CD4-positive, alpha-beta T cell (primary cell): Measurements from ENCODE around the gene KCNMA1. TPM values are rescaled to one million over a fixed set of nuclear protein-coding genes. Genes with fewer than 3 reads are reported as not detected.

Source experiments
- ATAC-seq: fragments of 200-7000 bp; cut with Tn5 transposase; one replicate; pipeline ENCODE4 v1.10.0; 2022; ENCODE audit warnings: mild to moderate bottlenecking; ENCODE audit not compliant: poor library complexity
- CTCF ChIA-PET: fragments of 350-600 bp; sonication (Branson Sonifier 250); formaldehyde crosslinking; loops from one replicate; lab custom pipeline; 2021; ENCODE audit warnings: antibody characterized with exemption, inconsistent platforms; lab: Charles Lee
- POLR2A ChIA-PET: fragments of 350-600 bp; sonication (Branson Sonifier 250); formaldehyde crosslinking; loops from one replicate; lab custom pipeline; 2021; ENCODE audit warnings: antibody characterized with exemption, inconsistent platforms; lab: Charles Lee
- DNase-seq, 14 experiments: peaks; one replicate each; pipeline ENCODE4 v3.0.0-alpha.2; 2013 to 2020; ENCODE audit warnings: mixed read lengths in 2 of 14
- H3K27ac ChIP-seq, 2 donors: one replicate each; pipeline versions ENCODE4 v1.5.1 to v1.7.0; 2013; ENCODE audit warnings: low read length in 2 of 2, low read depth in 1 of 2, mild to moderate bottlenecking in 1 of 2
- H3K27me3 ChIP-seq, 2 experiments: 1 replicate in 1 of 2; 2 replicates in 1 of 2; pipeline versions ENCODE4 v1.6.1 to v1.7.0; 2013; ENCODE audit warnings: low read length in 2 of 2, control low read depth in 1 of 2, mild to moderate bottlenecking in 1 of 2, moderate library complexity in 1 of 2; ENCODE audit not compliant: insufficient read depth in 2 of 2, control insufficient read depth in 1 of 2
- H3K36me3 ChIP-seq: one replicate; pipeline ENCODE4 v1.6.1; 2013; ENCODE audit warnings: low read length, control low read depth; ENCODE audit not compliant: insufficient read depth
- H3K4me1 ChIP-seq: one replicate; pipeline ENCODE4 v1.6.1; 2013; ENCODE audit warnings: low read length, control low read depth; ENCODE audit not compliant: insufficient read depth
- H3K4me3 ChIP-seq: one replicate; pipeline ENCODE4 v1.5.1; 2013; ENCODE audit warnings: mild to moderate bottlenecking, low read length, moderate library complexity
- H3K9me3 ChIP-seq, 2 experiments: 1 replicate in 1 of 2; 2 replicates in 1 of 2; pipeline versions ENCODE4 v1.6.1 to v1.7.0; 2013; ENCODE audit warnings: low read length in 2 of 2, mild to moderate bottlenecking in 2 of 2, control low read depth in 1 of 2, moderate library complexity in 1 of 2; ENCODE audit not compliant: control insufficient read depth in 1 of 2, insufficient read depth in 1 of 2
- H3K27ac Mint-ChIP-seq: one replicate; pipeline ENCODE4 v1.8.0; 2020; ENCODE audit warnings: mixed read lengths
- H3K27me3 Mint-ChIP-seq: one replicate; pipeline ENCODE4 v1.8.0; 2021; ENCODE audit warnings: mixed read lengths
- H3K36me3 Mint-ChIP-seq: one replicate; pipeline ENCODE4 v1.8.0; 2021; ENCODE audit warnings: low read depth, mixed read lengths
- H3K4me1 Mint-ChIP-seq: one replicate; pipeline ENCODE4 v1.8.0; 2021; ENCODE audit warnings: low read depth, mixed read lengths
- H3K4me3 Mint-ChIP-seq: one replicate; pipeline ENCODE4 v1.8.0; 2020; ENCODE audit warnings: mild to moderate bottlenecking, mixed read lengths
- H3K9me3 Mint-ChIP-seq: one replicate; pipeline ENCODE4 v1.8.0; 2020; ENCODE audit warnings: mixed read lengths
- intact Hi-C, 2 experiments: fragments of 100-400 bp; cut with DNase I in 1 of 2; cut with micrococcal nuclease in 1 of 2; formaldehyde crosslinking; loops; one replicate each; pipeline versions ENCODE4 v1.15.1 to v1.9.0; 2023 to 2025; cut with DNase I, micrococcal nuclease
- total RNA-seq, 174 experiments: library from RNA in 2 of 174; stranded (reverse) in 2 of 174; gene quantifications; one replicate each; pipeline ENCODE4 v1.2.3 and lab custom pipeline; 2021 to 2026
- TF ChIP-seq, protein P1 (sequence below): fragments of 200-600 bp; IDR thresholded peaks from one replicate; pipeline ENCODE4 v1.8.0; 2022; ENCODE audit warnings: antibody characterized with exemption, mild to moderate bottlenecking

The KCNMA1 gene
- total RNA-seq, 2 experiments from 2014 or later, result not detected

DNA sequence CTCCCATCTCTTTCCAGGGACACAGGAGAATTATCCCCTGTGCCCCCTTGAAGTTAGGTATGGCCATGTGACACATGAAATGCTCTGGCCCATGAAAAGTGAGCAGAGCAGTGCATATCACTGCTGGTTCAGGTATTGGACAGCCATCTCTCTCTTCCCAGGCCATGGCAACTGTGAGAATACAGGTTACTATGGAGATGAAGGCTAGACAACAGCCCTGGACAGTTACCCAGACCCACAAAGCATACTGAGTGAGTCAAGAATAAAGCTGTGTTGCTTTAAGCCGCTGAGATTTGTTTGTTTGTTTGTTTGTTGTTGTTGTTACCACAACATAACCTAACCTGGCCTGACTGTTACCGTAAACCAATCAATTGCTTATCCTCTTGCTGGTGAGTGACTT lies 722.3 kb downstream of the KCNMA1 start:
- H3K27me3 Mint-ChIP-seq, result peaks cover 5% of the 10 kb centered on the region
- Histone ChIP-seq H3K27ac (no peak overlapping the region), H3K27me3 (no peaks in the 10 kb centered on the region), H3K4me1 (no peaks in the 10 kb centered on the region), H3K36me3 (no peaks in the 10 kb centered on the region), H3K9me3 (peaks cover 0 to 2% of the 10 kb centered on the region in 2 experiments), H3K4me3 (no peak overlapping the region)
- ChIA-PET CTCF (no interaction called here), POLR2A (no interaction called here)
- H3K9me3 Mint-ChIP-seq, result no peaks in the 10 kb centered on the region
- no peak overlapping the region for H3K27ac Mint-ChIP-seq
- DNase-seq (no peak), ATAC-seq (no peak)
- H3K4me3 Mint-ChIP-seq, result no peak overlapping the region
- no peaks in the 10 kb centered on the region for H3K36me3 Mint-ChIP-seq
- no peaks in the 10 kb centered on the region for H3K4me1 Mint-ChIP-seq
- intact Hi-C loops, result no loop called here
- TF ChIP-seq, protein P1, sequence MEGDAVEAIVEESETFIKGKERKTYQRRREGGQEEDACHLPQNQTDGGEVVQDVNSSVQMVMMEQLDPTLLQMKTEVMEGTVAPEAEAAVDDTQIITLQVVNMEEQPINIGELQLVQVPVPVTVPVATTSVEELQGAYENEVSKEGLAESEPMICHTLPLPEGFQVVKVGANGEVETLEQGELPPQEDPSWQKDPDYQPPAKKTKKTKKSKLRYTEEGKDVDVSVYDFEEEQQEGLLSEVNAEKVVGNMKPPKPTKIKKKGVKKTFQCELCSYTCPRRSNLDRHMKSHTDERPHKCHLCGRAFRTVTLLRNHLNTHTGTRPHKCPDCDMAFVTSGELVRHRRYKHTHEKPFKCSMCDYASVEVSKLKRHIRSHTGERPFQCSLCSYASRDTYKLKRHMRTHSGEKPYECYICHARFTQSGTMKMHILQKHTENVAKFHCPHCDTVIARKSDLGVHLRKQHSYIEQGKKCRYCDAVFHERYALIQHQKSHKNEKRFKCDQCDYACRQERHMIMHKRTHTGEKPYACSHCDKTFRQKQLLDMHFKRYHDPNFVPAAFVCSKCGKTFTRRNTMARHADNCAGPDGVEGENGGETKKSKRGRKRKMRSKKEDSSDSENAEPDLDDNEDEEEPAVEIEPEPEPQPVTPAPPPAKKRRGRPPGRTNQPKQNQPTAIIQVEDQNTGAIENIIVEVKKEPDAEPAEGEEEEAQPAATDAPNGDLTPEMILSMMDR, result no peak

DNA sequence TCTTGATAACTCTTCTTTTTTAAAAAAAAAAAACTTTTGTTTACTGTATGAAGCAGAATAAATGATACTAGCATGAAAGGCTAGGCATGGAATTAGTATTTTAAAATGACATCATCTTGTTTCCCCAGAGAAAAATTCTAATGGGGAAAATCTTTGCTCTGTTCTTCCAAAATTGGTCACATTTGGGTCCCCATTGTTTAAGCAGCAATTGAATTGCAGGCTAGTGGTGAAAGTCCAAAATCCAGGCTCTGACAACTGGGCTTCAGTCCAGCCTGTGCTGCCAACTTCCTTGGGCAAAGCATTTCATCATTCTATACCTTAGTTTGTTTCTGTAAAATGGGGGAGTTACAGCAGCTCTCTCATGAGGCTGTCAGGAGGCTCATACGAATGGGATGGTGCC lies 726.4 kb downstream of the KCNMA1 start:
- Mint-ChIP-seq H3K27me3 (peaks cover 5% of the 10 kb centered on the region), H3K4me3 (no peak overlapping the region), H3K9me3 (no peaks in the 10 kb centered on the region), H3K27ac (no peak overlapping the region), H3K36me3 (no peaks in the 10 kb centered on the region), H3K4me1 (no peaks in the 10 kb centered on the region)
- ATAC-seq, result no peak
- DNase-seq, result no peak
- CTCF ChIA-PET, result no interaction called here
- no peaks in the 10 kb centered on the region for H3K36me3 ChIP-seq
- H3K4me1 ChIP-seq, result no peaks in the 10 kb centered on the region
- H3K4me3 ChIP-seq, result no peak overlapping the region
- intact Hi-C loops, result no loop called here
- H3K27ac ChIP-seq, result no peak overlapping the region
- no peaks in the 10 kb centered on the region for H3K27me3 ChIP-seq
- POLR2A ChIA-PET, result no interaction called here
- H3K9me3 ChIP-seq, result peaks cover 0 to 8% of the 10 kb centered on the region in 2 experiments
- TF ChIP-seq, protein P1, result no peak

DNA sequence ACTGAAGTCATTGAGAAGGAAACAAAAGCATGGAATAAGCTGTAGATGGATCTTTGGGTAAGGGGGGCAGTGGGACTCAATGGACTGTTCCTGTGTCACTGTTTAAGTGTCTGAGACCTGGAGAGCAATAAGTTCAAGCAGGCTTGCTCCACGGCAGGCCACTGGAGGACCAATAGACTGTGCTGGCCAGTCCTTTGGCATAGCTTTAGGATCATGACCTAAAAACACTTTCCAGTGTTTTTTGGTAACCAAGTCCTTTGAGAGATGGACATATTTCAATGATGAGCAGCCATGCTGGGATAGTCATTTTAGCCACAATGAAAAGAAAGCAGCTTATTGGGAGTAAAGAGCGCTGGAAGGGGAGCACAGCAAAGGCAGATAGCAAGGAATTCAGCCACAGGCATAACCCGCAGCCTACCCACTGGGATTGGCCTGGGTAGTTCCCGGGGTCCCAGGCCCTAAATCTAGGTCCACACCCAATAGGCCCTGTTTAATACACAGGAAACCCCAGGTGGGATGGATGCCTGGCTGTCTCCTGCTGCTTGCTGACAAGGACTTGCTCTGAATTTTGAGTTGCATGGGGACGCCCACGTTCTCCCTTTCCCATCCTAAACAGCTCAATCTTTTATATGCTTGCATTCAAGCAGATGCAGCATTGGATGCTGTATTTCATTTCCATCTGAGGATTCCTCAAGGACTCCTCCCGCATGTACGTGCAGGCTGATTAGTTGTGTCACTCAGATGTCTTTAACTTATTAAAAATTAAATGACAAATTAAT lies 727.2 kb downstream of the KCNMA1 start:
- POLR2A ChIA-PET, result no interaction called here
- no peaks in the 10 kb centered on the region for H3K4me1 ChIP-seq
- ATAC-seq (no peak), DNase-seq (no peak)
- intact Hi-C loops, result no loop called here
- peaks cover 0 to 8% of the 10 kb centered on the region in 2 experiments for H3K9me3 ChIP-seq
- Mint-ChIP-seq H3K4me3 (no peak overlapping the region), H3K9me3 (no peaks in the 10 kb centered on the region), H3K27me3 (peaks cover 5% of the 10 kb centered on the region), H3K4me1 (no peaks in the 10 kb centered on the region), H3K36me3 (no peaks in the 10 kb centered on the region), H3K27ac (no peak overlapping the region)
- no peaks in the 10 kb centered on the region for H3K27me3 ChIP-seq
- CTCF ChIA-PET, result no interaction called here
- H3K27ac ChIP-seq, result no peak overlapping the region
- H3K4me3 ChIP-seq, result no peak overlapping the region
- no peaks in the 10 kb centered on the region for H3K36me3 ChIP-seq
- TF ChIP-seq, protein P1, result no peak
